A549 (cell line): ENCODE results near the gene RNF41. TPM values are rescaled to one million over a fixed set of nuclear protein-coding genes. Genes with fewer than 3 reads are reported as not detected.

Source experiments
- CEBPB ChIP-seq, 2 experiments: fragments of >200 bp in 1 of 2; sonication (Bioruptor Twin) in 1 of 2; formaldehyde crosslinking in 1 of 2; IDR thresholded peaks; 2 replicates each; pipeline ENCODE4 v1.6.1; 2012 to 2016
- CHD2 ChIP-seq: fragments of 150-350 bp; IDR thresholded peaks from 2 replicates; pipeline ENCODE4 v1.6.1; 2014; ENCODE audit warnings: low read length; ENCODE audit not compliant: partially characterized antibody
- CHD4 ChIP-seq: fragments of 200-600 bp; sonication (generic); IDR thresholded peaks from 2 replicates; pipeline ENCODE4 v1.6.1; 2016; ENCODE audit warnings: antibody characterized with exemption, mild to moderate bottlenecking, borderline replicate concordance
- EHMT2 ChIP-seq: fragments of 200-600 bp; sonication (generic); IDR thresholded peaks from 2 replicates; pipeline ENCODE4 v1.6.1; 2016; ENCODE audit warnings: antibody characterized with exemption, low read depth, mild to moderate bottlenecking, moderate library complexity
- EP300 ChIP-seq, 2 experiments: fragments of >200 bp; sonication (Bioruptor Twin); formaldehyde crosslinking; IDR thresholded peaks; 2 replicates in 1 of 2; 3 replicates in 1 of 2; pipeline ENCODE4 v1.6.1; 2016 to 2017
- ESRRA ChIP-seq: fragments of 150-350 bp; IDR thresholded peaks from 2 replicates; pipeline ENCODE4 v1.6.1; 2014; ENCODE audit warnings: mild to moderate bottlenecking, low read length, borderline replicate concordance
- FOSB ChIP-seq: fragments of 250-450 bp; sonication (Bioruptor Pico); IDR thresholded peaks from 2 replicates; pipeline ENCODE4 v1.5.0; 2020; ENCODE audit warnings: mild to moderate bottlenecking, moderate library complexity
- FOXS1 ChIP-seq: fragments of 250-450 bp; sonication (Bioruptor Pico); IDR thresholded peaks from 2 replicates; pipeline ENCODE4 v1.5.0; 2020; ENCODE audit warnings: mild to moderate bottlenecking, moderate library complexity
- HEYL ChIP-seq: fragments of 250-450 bp; sonication (Bioruptor Pico); IDR thresholded peaks from 2 replicates; pipeline ENCODE4 v1.8.0; 2021; ENCODE audit warnings: mild to moderate bottlenecking, moderate library complexity
- HOXB13 ChIP-seq: fragments of 250-450 bp; sonication (Bioruptor Pico); IDR thresholded peaks from 2 replicates; pipeline ENCODE4 v1.5.0; 2020; ENCODE audit warnings: low read depth, mild to moderate bottlenecking, moderate library complexity
- HOXB5 ChIP-seq: fragments of 250-450 bp; sonication (Bioruptor Pico); IDR thresholded peaks from 2 replicates; pipeline ENCODE4 v1.5.0; 2020; ENCODE audit warnings: mild to moderate bottlenecking, moderate library complexity
- JUNB ChIP-seq: fragments of >200 bp; sonication (Bioruptor Twin); formaldehyde crosslinking; IDR thresholded peaks from 2 replicates; pipeline ENCODE4 v1.6.1; 2016
- KDM1A ChIP-seq: fragments of 200-600 bp; sonication (generic); IDR thresholded peaks from 2 replicates; pipeline ENCODE4 v1.6.1; 2016; ENCODE audit warnings: low read depth, mild to moderate bottlenecking
- MAFK ChIP-seq: fragments of 450-650 bp; IDR thresholded peaks from 2 replicates; pipeline ENCODE4 v1.6.1; 2014; ENCODE audit not compliant: partially characterized antibody
- MYC ChIP-seq: IDR thresholded peaks from 2 replicates; pipeline ENCODE4 v1.6.1; 2012; ENCODE audit warnings: mild to moderate bottlenecking, inconsistent platforms, low read length, improper control_type of control experiment, borderline replicate concordance
- NFE2L2 ChIP-seq: fragments of 150-350 bp; conservative IDR thresholded peaks from 2 replicates; pipeline ENCODE4 v1.6.1; 2014; ENCODE audit warnings: low read length
- PHF8 ChIP-seq: fragments of 200-600 bp; sonication (generic); IDR thresholded peaks from 2 replicates; pipeline ENCODE4 v1.6.1; 2016; ENCODE audit warnings: low read depth, mild to moderate bottlenecking, antibody characterized with exemption, moderate library complexity, borderline replicate concordance
- RARB ChIP-seq: fragments of 250-450 bp; sonication (Bioruptor Pico); IDR thresholded peaks from 2 replicates; pipeline ENCODE4 v1.8.0; 2021; ENCODE audit warnings: mild to moderate bottlenecking, moderate library complexity
- RCOR1 ChIP-seq: fragments of 150-350 bp; IDR thresholded peaks from 2 replicates; pipeline ENCODE4 v1.6.1; 2014; ENCODE audit warnings: antibody characterized with exemption, low read length, low read depth
- RFX5 ChIP-seq: fragments of 450-650 bp; IDR thresholded peaks from 2 replicates; pipeline ENCODE4 v1.7.1; 2014; ENCODE audit warnings: antibody characterized with exemption, mild to moderate bottlenecking, moderate library complexity
- SREBF2 ChIP-seq: fragments of 450-650 bp; IDR thresholded peaks from 2 replicates; pipeline ENCODE4 v1.6.1; 2014; ENCODE audit warnings: mild to moderate bottlenecking, moderate library complexity
- TFCP2L1 ChIP-seq: fragments of 250-450 bp; sonication (Bioruptor Pico); IDR thresholded peaks from 2 replicates; pipeline ENCODE4 v1.5.0; 2021; ENCODE audit warnings: mild to moderate bottlenecking
- TP53 ChIP-seq: fragments of 250-450 bp; sonication (Bioruptor Pico); IDR thresholded peaks from 2 replicates; pipeline ENCODE4 v1.5.0; 2021; ENCODE audit warnings: mild to moderate bottlenecking, moderate library complexity
- ZC3H11A ChIP-seq: fragments of 450-650 bp; IDR thresholded peaks from 2 replicates; pipeline ENCODE4 v1.6.1; 2014; ENCODE audit warnings: antibody characterized with exemption, mild to moderate bottlenecking
- ZFP36 ChIP-seq: fragments of 450-650 bp; IDR thresholded peaks from 2 replicates; pipeline ENCODE4 v1.6.1; 2014; ENCODE audit warnings: borderline replicate concordance; ENCODE audit not compliant: partially characterized antibody
- polyA plus RNA-seq, 4 experiments: library from polyadenylated mRNA; depleted of rRNA in 3 of 4; stranded (reverse); fragments of >200 nt; fragmentation: RNase III in 1 of 4; extraction: RNeasy Plus Mini Kit Qiagen cat#74134 plus additional on column Dnase treatment in 1 of 4; gene quantifications; 2 replicates in 3 of 4; 3 replicates in 1 of 4; pipeline ENCODE4 v1.2.3, GENCODE V29; 2011 to 2017
- TF ChIP-seq, protein P1 (sequence below): fragments of >200 bp; sonication (Bioruptor Twin); formaldehyde crosslinking; IDR thresholded peaks from 3 replicates; pipeline ENCODE4 v1.6.1; 2016
- TF ChIP-seq, protein P2 (sequence below): IDR thresholded peaks from 2 replicates; pipeline ENCODE4 v1.6.1; 2012
- TF ChIP-seq, protein P3 (sequence below): fragments of 250-450 bp; sonication (Bioruptor Pico); IDR thresholded peaks from 2 replicates; pipeline ENCODE4 v1.5.0; 2021; ENCODE audit warnings: mild to moderate bottlenecking, moderate library complexity, borderline replicate concordance
- TF ChIP-seq, protein P4 (sequence below): IDR thresholded peaks from 2 replicates; pipeline ENCODE4 v1.6.1; 2012
- TF ChIP-seq, protein P5 (sequence below): fragments of >200 bp; sonication (Bioruptor Twin); formaldehyde crosslinking; IDR thresholded peaks from 2 replicates; pipeline ENCODE4 v1.6.1; 2016
- TF ChIP-seq, protein P6 (sequence below): IDR thresholded peaks from 2 replicates; pipeline ENCODE4 v1.6.1; 2012; ENCODE audit warnings: low read depth, borderline replicate concordance

Gene RNF41
- polyA plus RNA-seq, 2 of the 4 experiments (the other 2 are of a cell fraction): 21.7 to 47.8 TPM

DNA sequence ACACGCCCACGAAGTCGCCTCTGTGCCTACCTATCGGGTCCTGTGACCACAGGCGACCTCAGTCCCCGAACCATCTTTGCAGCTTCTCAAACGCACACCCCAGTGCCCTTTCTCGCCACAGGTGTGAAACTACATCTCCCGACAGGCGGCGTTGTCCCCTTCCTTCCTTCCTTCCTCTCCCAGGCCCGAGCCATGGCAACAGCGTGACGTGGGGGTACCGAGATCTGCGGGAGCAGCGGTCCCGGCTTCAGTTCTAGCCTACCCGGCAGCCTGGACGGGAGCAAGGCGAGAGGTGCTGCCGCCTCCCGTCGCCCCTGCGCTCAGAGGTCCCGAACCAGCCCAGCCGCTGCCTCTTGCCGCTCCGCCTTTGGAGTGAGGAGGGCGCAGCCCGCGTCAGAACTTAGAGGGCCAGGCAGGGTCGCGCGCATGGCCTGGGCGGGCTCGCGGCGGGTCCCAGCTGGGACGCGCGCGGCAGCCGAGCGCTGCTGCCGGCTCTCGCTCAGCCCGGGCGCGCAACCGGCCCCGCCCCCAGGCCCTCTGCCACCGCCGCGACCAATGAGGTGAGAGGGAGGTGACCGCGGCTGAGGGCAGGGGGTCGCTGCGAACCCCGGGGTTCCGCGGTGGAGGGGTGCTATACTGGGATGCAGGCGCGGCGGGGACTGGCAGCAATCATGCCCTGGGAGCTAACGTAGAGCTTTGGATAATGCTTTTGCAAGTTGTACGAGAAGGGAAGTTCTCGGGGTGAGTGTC is 45.1 kb upstream of the RNF41 start, which contains the start of gene COQ10A (continued):
- TF ChIP-seq JUNB (no peak), MAFK (no peak), CEBPB (IDR thresholded peaks at IDR 0.05) (no peak), NFE2L2 (no peak), EP300 (IDR thresholded peaks at IDR 0.05) (no peak), HOXB13 (CRISPR knock-in tag) (no peak), CHD4 (no peak), HOXB5 (CRISPR knock-in tag) (peak; percentile 55; the same call in 1 of the 2 replicates), RCOR1 (no peak), RARB (CRISPR knock-in tag) (no peak), EHMT2 (no peak), KDM1A (no peak), ZC3H11A (no peak), TP53 (CRISPR knock-in tag) (no peak), ZFP36 (no peak), MYC (no peak; the same call in 1 of the 2 replicates), RFX5 (peak; percentile 87), PHF8 (peak; percentile 95), SREBF2 (no peak), TFCP2L1 (CRISPR knock-in tag) (no peak), FOXS1 (CRISPR knock-in tag) (no peak), ESRRA (no peak), HEYL (CRISPR knock-in tag) (no peak), CHD2 (no peak), FOSB (CRISPR knock-in tag) (no peak)
- TF ChIP-seq, protein P1, sequence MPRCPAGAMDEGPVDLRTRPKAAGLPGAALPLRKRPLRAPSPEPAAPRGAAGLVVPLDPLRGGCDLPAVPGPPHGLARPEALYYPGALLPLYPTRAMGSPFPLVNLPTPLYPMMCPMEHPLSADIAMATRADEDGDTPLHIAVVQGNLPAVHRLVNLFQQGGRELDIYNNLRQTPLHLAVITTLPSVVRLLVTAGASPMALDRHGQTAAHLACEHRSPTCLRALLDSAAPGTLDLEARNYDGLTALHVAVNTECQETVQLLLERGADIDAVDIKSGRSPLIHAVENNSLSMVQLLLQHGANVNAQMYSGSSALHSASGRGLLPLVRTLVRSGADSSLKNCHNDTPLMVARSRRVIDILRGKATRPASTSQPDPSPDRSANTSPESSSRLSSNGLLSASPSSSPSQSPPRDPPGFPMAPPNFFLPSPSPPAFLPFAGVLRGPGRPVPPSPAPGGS: peak; percentile 93; the same call in 2 of the 3 replicates
- TF ChIP-seq, protein P2, sequence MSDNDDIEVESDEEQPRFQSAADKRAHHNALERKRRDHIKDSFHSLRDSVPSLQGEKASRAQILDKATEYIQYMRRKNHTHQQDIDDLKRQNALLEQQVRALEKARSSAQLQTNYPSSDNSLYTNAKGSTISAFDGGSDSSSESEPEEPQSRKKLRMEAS: peak; percentile 84
- TF ChIP-seq, protein P3, sequence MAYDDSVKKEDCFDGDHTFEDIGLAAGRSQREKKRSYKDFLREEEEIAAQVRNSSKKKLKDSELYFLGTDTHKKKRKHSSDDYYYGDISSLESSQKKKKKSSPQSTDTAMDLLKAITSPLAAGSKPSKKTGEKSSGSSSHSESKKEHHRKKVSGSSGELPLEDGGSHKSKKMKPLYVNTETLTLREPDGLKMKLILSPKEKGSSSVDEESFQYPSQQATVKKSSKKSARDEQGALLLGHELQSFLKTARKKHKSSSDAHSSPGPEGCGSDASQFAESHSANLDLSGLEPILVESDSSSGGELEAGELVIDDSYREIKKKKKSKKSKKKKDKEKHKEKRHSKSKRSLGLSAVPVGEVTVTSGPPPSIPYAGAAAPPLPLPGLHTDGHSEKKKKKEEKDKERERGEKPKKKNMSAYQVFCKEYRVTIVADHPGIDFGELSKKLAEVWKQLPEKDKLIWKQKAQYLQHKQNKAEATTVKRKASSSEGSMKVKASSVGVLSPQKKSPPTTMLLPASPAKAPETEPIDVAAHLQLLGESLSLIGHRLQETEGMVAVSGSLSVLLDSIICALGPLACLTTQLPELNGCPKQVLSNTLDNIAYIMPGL (CRISPR knock-in tag): peak; percentile 44; the same call in 1 of the 2 replicates
- TF ChIP-seq, protein P4, sequence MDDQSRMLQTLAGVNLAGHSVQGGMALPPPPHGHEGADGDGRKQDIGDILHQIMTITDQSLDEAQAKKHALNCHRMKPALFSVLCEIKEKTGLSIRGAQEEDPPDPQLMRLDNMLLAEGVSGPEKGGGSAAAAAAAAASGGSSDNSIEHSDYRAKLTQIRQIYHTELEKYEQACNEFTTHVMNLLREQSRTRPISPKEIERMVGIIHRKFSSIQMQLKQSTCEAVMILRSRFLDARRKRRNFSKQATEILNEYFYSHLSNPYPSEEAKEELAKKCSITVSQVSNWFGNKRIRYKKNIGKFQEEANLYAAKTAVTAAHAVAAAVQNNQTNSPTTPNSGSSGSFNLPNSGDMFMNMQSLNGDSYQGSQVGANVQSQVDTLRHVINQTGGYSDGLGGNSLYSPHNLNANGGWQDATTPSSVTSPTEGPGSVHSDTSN: no peak
- TF ChIP-seq, protein P5, sequence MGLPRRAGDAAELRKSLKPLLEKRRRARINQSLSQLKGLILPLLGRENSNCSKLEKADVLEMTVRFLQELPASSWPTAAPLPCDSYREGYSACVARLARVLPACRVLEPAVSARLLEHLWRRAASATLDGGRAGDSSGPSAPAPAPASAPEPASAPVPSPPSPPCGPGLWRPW: no peak
- TF ChIP-seq, protein P6, sequence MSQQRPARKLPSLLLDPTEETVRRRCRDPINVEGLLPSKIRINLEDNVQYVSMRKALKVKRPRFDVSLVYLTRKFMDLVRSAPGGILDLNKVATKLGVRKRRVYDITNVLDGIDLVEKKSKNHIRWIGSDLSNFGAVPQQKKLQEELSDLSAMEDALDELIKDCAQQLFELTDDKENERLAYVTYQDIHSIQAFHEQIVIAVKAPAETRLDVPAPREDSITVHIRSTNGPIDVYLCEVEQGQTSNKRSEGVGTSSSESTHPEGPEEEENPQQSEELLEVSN: peak; percentile 68
